NT2/D1 (cell line): ENCODE data around the gene SMCO3.

Source experiments
- DNase-seq: peaks from one replicate; pipeline ENCODE4 v3.0.0-alpha.2; 2011; ENCODE audit warnings: low read depth, low spot score
- H3K27me3 ChIP-seq: 2 replicates; pipeline ENCODE4 v1.6.0; 2011; ENCODE audit warnings: mild to moderate bottlenecking; ENCODE audit not compliant: insufficient read length, insufficient read depth
- H3K36me3 ChIP-seq: 2 replicates; pipeline ENCODE4 v1.6.1; 2011; ENCODE audit warnings: mild to moderate bottlenecking, low read length, mixed read lengths; ENCODE audit not compliant: insufficient read depth, insufficient read length
- H3K4me1 ChIP-seq: 2 replicates; pipeline ENCODE4 v1.5.1; 2011; ENCODE audit not compliant: insufficient read depth, insufficient read length
- H3K4me3 ChIP-seq: 2 replicates; pipeline ENCODE4 v1.5.1; 2011; ENCODE audit warnings: low read depth; ENCODE audit not compliant: insufficient read length
- H3K9ac ChIP-seq: 2 replicates; pipeline ENCODE4 v1.6.0; 2011; ENCODE audit warnings: low read depth; ENCODE audit not compliant: insufficient read length
- H3K9me3 ChIP-seq: 2 replicates; pipeline ENCODE4 v1.5.1; 2011; ENCODE audit warnings: mild to moderate bottlenecking, low read length; ENCODE audit not compliant: insufficient read depth
- SUZ12 ChIP-seq: IDR thresholded peaks from 2 replicates; pipeline ENCODE4 v1.6.1; 2011; ENCODE audit not compliant: insufficient read length, insufficient read depth; ENCODE audit errors: extremely low read depth
- YY1 ChIP-seq: IDR thresholded peaks from 2 replicates; pipeline ENCODE4 v1.6.1; 2011; ENCODE audit not compliant: insufficient read length, insufficient read depth
- ZNF274 ChIP-seq: IDR thresholded peaks from 2 replicates; pipeline ENCODE4 v1.6.1; 2011; ENCODE audit warnings: mild to moderate bottlenecking, low read depth, low read length

The SMCO3 gene

GRCh38 chr12:14775636-14775980, 38.4 kb downstream of the SMCO3 start:
- Histone ChIP-seq H3K36me3 (no peaks in the 10 kb centered on the region), H3K9me3 (no peaks in the 10 kb centered on the region), H3K4me3 (peak overlapping the region; percentile 66), H3K9ac (peak overlapping the region; percentile 77), H3K27me3 (no peaks in the 10 kb centered on the region), H3K4me1 (no peaks in the 10 kb centered on the region)
- TF ChIP-seq SUZ12 (no peak), ZNF274 (no peak), YY1 (no peak)
- no peak for DNase-seq

DNA sequence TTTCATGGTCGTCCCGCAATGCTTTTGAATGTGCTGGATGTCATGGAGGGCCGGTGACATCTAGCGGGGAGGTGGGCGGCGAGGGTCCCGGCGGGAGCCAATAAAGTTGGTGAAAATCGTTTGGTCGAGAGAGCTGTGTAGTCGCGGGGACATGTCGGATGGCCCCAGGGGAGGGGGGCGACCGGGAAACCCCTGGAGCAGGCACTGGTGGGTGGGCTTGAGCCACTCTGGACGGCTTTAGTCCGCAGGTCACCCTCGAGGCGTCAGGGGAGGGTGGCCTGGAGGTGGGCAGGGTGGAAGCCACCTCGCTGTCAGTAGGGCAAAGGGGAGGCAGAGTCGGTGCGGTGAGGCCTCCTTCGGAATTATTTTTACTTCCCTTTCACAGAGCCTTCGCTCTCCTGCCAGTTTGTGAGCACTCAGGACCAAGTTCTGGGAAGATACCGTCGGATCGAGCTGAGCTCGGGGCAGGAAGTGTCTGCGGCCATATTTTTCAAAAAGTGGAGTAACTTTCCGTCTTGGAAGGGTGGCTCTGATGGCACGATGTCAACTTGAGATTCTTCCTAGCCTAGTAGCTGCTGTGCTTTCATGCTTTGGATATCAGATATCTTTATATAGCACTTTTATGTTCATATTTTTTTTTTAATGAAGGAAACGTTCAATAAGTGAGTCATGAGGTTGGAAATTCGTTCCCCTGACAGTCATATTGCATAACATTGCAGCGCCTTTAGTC, 38.9 kb downstream of the SMCO3 start:
- no peak for TF ChIP-seq SUZ12
- no peak for TF ChIP-seq YY1
- no peak for TF ChIP-seq ZNF274
- H3K4me3 ChIP-seq, result peak overlapping the region; percentile 66
- DNase-seq, result no peak
- no peaks in the 10 kb centered on the region for H3K36me3 ChIP-seq
- no peaks in the 10 kb centered on the region for H3K4me1 ChIP-seq
- H3K9ac ChIP-seq, result peak overlapping the region; percentile 77
- no peaks in the 10 kb centered on the region for H3K27me3 ChIP-seq
- H3K9me3 ChIP-seq, result no peaks in the 10 kb centered on the region

DNA sequence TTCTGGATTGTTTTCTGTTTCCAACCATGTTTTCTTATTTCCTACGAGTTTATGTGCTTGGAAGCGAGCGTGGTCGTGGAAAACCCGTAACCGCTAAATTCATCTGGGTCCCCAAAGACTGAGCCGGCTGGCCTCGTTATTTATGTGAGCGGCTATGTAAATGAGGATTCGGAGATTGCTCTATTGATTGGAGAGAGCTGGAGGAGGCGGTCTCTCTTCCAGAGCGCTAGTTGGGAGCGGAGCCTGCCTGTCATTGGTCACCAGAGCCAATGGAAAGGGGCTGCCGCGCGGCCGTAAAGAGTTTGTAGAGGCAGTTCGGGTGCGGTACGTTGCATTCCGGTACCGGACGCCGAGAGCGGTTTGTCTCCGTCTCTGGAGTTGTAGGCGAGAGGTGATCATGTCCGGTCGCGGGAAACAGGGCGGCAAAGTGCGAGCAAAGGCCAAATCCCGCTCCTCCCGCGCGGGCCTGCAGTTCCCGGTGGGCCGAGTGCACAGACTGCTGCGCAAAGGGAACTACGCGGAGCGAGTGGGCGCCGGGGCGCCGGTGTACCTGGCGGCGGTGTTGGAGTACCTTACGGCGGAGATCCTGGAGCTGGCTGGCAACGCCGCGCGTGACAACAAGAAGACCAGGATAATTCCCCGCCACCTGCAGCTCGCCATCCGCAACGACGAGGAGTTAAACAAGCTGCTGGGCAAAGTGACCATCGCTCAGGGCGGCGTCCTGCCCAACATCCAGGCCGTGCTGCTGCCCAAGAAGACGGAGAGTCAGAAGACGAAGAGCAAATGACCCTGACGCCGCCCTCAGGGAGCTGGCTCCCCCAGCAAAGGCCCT, 39.7 kb downstream of the SMCO3 start:
- no peaks in the 10 kb centered on the region for H3K27me3 ChIP-seq
- H3K36me3 ChIP-seq, result no peaks in the 10 kb centered on the region
- no peaks in the 10 kb centered on the region for H3K4me1 ChIP-seq
- DNase-seq, result peak; percentile 96
- no peaks in the 10 kb centered on the region for H3K9me3 ChIP-seq
- TF ChIP-seq YY1 (no peak), ZNF274 (no peak), SUZ12 (no peak)
- peak overlapping the region; percentile 77 for H3K9ac ChIP-seq
- H3K4me3 ChIP-seq, result peak overlapping the region; percentile 66

DNA sequence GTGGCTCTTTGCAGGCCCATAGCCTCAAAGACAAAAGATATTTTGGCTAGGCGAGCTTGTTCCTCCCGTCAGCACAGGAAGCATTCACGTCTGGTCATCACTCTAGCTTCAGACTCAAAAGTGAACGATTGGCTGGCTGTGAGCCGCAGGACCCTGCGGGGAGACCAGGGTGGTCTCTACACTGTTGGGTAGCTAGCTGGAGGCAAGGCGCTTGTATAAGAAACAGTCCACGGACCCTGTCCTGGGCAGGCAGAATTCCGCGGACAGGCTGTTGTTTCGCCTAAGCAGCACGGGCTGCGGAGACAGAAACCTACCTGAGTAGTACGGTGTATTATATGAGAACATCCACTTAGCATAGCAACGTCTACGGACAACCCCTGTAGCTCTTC, 40.3 kb downstream of the SMCO3 start:
- no peak for DNase-seq
- no peaks in the 10 kb centered on the region for H3K36me3 ChIP-seq
- H3K9ac ChIP-seq, result peak overlapping the region; percentile 6
- no peaks in the 10 kb centered on the region for H3K9me3 ChIP-seq
- peak overlapping the region; percentile 66 for H3K4me3 ChIP-seq
- no peaks in the 10 kb centered on the region for H3K27me3 ChIP-seq
- TF ChIP-seq ZNF274, result no peak
- TF ChIP-seq SUZ12, result no peak
- no peak for TF ChIP-seq YY1
- no peaks in the 10 kb centered on the region for H3K4me1 ChIP-seq

- H3K27me3 ChIP-seq, result no peaks in the 10 kb centered on the region
- no peaks in the 10 kb centered on the region for H3K4me1 ChIP-seq
- DNase-seq, result no peak
- peaks cover 1% of the 10 kb centered on the region for H3K36me3 ChIP-seq
- TF ChIP-seq YY1 (no peak), SUZ12 (no peak), ZNF274 (no peak)
- H3K9me3 ChIP-seq, result 0 out of 2 replicates have a peak, but pooled peaks cover 2% of the 10 kb centered on the region
- H3K9ac ChIP-seq, result peak overlapping the region; percentile 6
- H3K4me3 ChIP-seq, result peak overlapping the region; percentile 66
Observed at GRCh38 chr12:14772946-14773345, 41.0 kb downstream of the SMCO3 start.

DNA sequence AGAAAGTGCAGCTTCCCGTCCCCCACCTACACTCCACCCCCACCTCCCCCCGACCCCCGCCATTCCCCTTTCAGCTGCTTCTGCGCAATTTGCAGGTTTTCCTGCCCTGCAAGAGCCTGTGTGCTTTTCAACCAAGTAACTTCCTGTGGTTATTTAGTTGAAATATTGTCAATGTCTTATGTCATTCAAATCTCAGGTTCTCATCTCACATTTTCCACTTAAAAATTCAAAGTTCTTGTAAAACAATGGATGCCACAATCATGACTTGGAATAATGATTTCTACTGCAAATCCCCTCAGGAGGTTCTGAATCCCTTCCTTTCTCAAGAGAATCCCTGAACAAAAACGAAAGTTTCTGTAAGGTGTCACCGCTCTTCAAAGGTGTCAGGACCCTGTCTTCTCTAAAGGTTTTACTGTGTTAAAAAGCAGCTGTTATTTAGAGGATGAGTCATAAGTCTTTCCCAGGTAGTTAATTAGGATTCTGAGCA, 42.3 kb downstream of the SMCO3 start:
- Histone ChIP-seq H3K4me1 (no peaks in the 10 kb centered on the region), H3K4me3 (no peak overlapping the region), H3K36me3 (peaks cover 9% of the 10 kb centered on the region), H3K9ac (peak overlapping the region; percentile 32), H3K27me3 (no peaks in the 10 kb centered on the region), H3K9me3 (peaks cover 10% of the 10 kb centered on the region; the same call in 1 of the 2 replicates)
- DNase-seq, result no peak
- TF ChIP-seq YY1 (no peak), ZNF274 (no peak), SUZ12 (no peak)
